Loucy (cell line): Measurements from ENCODE around the gene UNC79.

ENCODE experiments used
- H2AFZ ChIP-seq: fragments of 200-600 bp; sonication (generic); 2 replicates; pipeline ENCODE4 v1.6.0; 2016; ENCODE audit warnings: antibody characterized with exemption, mild to moderate bottlenecking, low read length, moderate library complexity
- H3F3A ChIP-seq: fragments of 200-600 bp; 2 replicates; pipeline ENCODE4 v1.6.0; 2016; ENCODE audit warnings: antibody characterized with exemption, low read depth, mild to moderate bottlenecking
- H3K27me3 ChIP-seq: fragments of 200-600 bp; sonication (generic); 2 replicates; pipeline ENCODE4 v1.6.1; 2014; ENCODE audit warnings: low read length, mild to moderate bottlenecking; ENCODE audit not compliant: insufficient read depth, poor library complexity, severe bottlenecking
- H3K36me3 ChIP-seq: fragments of 200-600 bp; sonication (generic); 2 replicates; pipeline ENCODE4 v1.6.1; 2016; ENCODE audit warnings: low read length; ENCODE audit not compliant: insufficient read depth
- H3K4me1 ChIP-seq: fragments of 200-600 bp; sonication (generic); 2 replicates; pipeline ENCODE4 v1.5.1; 2014; ENCODE audit warnings: low read length, mild to moderate bottlenecking; ENCODE audit not compliant: insufficient read depth, poor library complexity, severe bottlenecking
- H3K4me2 ChIP-seq: fragments of 200-600 bp; sonication (generic); 2 replicates; pipeline ENCODE4 v1.6.0; 2014; ENCODE audit warnings: antibody characterized with exemption, low read length, low read depth, mild to moderate bottlenecking; ENCODE audit not compliant: poor library complexity, severe bottlenecking
- H3K4me3 ChIP-seq: fragments of 200-600 bp; sonication (generic); 2 replicates; pipeline ENCODE4 v1.5.1; 2014; ENCODE audit warnings: low read length, mild to moderate bottlenecking, mixed read lengths; ENCODE audit not compliant: poor library complexity, severe bottlenecking
- H3K79me2 ChIP-seq: fragments of 200-600 bp; sonication (generic); 2 replicates; pipeline ENCODE4 v1.6.1; 2014; ENCODE audit warnings: low read length; ENCODE audit not compliant: insufficient read depth
- H3K9ac ChIP-seq: fragments of 200-600 bp; sonication (generic); 2 replicates; pipeline ENCODE4 v1.6.0; 2014; ENCODE audit warnings: mild to moderate bottlenecking, low read depth, low read length, moderate library complexity; ENCODE audit not compliant: poor library complexity, severe bottlenecking
- H3K9me2 ChIP-seq: fragments of 200-600 bp; sonication (generic); replicated peaks from 2 replicates; pipeline ENCODE4 v1.6.1; 2016; ENCODE audit warnings: low read depth, low read length, mixed read lengths
- H3K9me3 ChIP-seq: fragments of 200-600 bp; sonication (generic); 2 replicates; pipeline ENCODE4 v1.6.1; 2014; ENCODE audit warnings: mild to moderate bottlenecking, antibody characterized with exemption, low read length, low read depth; ENCODE audit not compliant: insufficient read depth
- H4K20me1 ChIP-seq: fragments of 200-600 bp; sonication (generic); 2 replicates; pipeline ENCODE4 v1.6.0; 2014; ENCODE audit warnings: antibody characterized with exemption, low read length, mild to moderate bottlenecking; ENCODE audit not compliant: insufficient read depth, poor library complexity, severe bottlenecking
- EZH2phosphoT487 ChIP-seq: fragments of 200-600 bp; IDR thresholded peaks from 2 replicates; pipeline ENCODE4 v1.6.1; 2018; ENCODE audit warnings: antibody characterized with exemption, mild to moderate bottlenecking, moderate library complexity, borderline replicate concordance
- TF ChIP-seq, protein P1 (sequence below): fragments of 200-600 bp; sonication (generic); conservative IDR thresholded peaks from 2 replicates; pipeline ENCODE4 v1.5.1; 2014; ENCODE audit warnings: mild to moderate bottlenecking, antibody characterized with exemption, low read length

The UNC79 gene

DNA sequence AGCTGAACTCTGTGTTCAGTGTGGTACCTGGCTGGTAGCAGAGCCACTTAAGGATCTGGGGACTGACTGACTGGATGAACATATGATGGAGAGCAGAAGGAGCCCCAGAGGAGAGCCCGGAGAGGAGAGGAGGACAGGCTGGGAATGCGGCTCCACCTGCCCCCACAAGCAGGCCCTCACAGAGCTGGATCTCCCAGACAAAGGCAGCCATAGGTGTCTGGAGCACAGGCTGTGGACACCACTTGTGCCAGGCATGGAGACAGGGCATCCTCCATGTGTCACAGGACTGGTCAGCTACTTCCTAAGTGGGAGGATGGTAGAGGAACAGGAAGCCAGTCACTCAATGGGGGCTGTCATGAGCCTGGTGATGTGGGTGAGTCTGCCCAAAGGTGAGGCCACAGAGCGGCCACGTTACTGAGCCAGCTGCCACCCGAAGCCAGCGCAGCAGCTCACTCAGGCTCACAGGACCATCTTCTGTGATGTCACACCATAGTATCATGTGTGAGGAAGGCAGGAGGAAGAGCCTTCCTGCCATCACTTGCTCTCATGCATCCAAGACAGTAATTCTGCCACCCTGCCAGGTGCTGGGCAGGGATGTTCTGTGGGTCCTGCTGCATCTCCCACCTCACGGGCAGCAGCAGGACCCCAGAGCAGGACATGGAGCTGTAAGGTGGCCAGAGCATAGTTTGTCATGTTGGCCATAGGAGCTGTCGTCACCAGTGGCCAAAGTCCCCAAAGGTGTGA, 285.4 kb downstream of the UNC79 start:
- Histone ChIP-seq H3K9ac (no peak overlapping the region), H3K4me1 (no peaks in the 10 kb centered on the region), H3K36me3 (no peaks in the 10 kb centered on the region), H3K4me3 (no peak overlapping the region), H3K27me3 (no peaks in the 10 kb centered on the region), H3K9me3 (no peaks in the 10 kb centered on the region), H3K9me2 (no peaks in the 10 kb centered on the region), H3F3A (no peaks in the 10 kb centered on the region), H3K79me2 (no peaks in the 10 kb centered on the region), H3K4me2 (no peak overlapping the region), H2AFZ (no peak overlapping the region), H4K20me1 (no peaks in the 10 kb centered on the region)
- no peak for TF ChIP-seq EZH2phosphoT487
- TF ChIP-seq, protein P1, sequence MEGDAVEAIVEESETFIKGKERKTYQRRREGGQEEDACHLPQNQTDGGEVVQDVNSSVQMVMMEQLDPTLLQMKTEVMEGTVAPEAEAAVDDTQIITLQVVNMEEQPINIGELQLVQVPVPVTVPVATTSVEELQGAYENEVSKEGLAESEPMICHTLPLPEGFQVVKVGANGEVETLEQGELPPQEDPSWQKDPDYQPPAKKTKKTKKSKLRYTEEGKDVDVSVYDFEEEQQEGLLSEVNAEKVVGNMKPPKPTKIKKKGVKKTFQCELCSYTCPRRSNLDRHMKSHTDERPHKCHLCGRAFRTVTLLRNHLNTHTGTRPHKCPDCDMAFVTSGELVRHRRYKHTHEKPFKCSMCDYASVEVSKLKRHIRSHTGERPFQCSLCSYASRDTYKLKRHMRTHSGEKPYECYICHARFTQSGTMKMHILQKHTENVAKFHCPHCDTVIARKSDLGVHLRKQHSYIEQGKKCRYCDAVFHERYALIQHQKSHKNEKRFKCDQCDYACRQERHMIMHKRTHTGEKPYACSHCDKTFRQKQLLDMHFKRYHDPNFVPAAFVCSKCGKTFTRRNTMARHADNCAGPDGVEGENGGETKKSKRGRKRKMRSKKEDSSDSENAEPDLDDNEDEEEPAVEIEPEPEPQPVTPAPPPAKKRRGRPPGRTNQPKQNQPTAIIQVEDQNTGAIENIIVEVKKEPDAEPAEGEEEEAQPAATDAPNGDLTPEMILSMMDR: no peak

DNA sequence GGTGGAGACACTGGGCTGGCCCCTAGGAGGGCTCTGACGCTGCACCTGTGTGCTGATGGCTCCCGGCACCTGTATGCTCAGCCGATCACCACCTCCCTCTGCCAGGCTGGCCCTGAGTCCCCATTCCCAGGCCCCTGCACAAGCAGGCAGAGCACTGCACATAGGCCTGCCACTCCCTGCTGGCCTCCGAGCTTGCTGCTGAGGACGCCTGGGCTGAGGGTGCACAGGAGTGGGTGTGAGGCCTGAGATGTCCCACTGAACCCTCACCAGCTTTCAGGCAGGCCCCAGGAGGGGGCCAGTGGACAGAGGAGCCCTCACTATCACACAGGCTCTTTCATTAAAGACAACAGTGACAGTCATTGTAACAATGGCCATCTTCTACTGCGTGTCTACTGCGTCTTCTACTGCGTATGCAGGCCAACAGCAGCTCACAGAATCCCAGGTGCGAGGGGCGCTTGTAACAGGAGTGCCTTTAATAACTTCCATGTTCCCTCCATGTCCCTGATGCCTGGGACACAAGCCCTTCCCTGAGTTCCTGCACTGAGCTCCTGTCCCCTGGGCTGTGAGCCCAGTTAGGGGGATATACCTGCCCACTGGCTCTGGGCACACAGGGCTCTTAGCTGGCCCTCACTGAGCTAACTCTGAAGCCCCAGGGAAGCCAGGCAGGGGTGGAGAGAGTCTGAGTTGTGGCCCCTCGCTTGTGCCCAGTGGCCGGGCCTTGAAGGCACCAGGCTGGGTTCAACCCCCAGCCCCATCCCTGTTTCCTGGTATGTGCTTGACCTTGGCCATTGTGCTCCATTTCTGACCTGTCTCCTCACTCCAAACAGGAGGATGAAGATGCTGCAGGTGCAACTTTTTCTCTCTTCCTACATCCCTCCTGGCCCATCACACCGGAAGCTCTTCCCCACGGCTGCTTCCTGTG, 286.3 kb downstream of the UNC79 start:
- Histone ChIP-seq H3K9me3 (no peaks in the 10 kb centered on the region), H3K4me1 (no peaks in the 10 kb centered on the region), H3K27me3 (no peaks in the 10 kb centered on the region), H4K20me1 (no peaks in the 10 kb centered on the region), H3K79me2 (no peaks in the 10 kb centered on the region), H3K9me2 (no peaks in the 10 kb centered on the region), H2AFZ (no peak overlapping the region), H3K9ac (no peak overlapping the region), H3K4me2 (no peak overlapping the region), H3F3A (no peaks in the 10 kb centered on the region), H3K36me3 (no peaks in the 10 kb centered on the region), H3K4me3 (no peak overlapping the region)
- no peak for TF ChIP-seq EZH2phosphoT487
- TF ChIP-seq, protein P1: no peak

DNA sequence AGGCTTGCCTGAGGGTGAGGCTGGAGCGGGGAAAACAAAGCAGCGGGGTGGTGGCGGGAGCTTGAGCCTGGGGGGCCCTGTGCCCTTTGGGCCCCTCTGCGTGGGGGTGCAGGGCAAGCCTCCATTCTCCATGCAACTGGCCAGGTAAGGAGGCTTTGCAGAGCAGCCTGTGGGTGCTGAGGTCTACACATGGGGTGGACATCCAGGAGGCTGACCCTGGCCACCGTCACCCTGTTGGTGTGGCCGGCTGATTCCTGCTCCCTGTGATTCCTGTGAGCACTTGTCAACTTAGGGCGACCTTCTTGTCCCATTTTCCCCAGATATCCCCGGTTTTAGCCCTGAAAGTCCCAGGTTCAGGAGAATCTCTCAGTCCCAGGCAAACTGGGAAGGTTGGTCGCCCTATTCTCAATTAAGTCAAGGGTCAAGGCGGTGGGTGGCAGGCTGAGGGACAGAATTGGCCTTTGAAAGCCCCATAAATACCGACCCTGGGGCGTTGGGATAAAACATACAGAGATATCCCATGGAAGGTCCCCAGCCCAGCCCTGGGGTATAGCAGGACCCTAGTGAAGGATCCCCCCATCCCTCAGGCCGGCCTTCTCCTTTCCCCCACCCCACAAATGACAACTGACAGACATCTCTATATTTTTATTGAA, 287.1 kb downstream of the UNC79 start:
- Histone ChIP-seq H3K79me2 (no peaks in the 10 kb centered on the region), H3K4me3 (no peak overlapping the region), H2AFZ (no peak overlapping the region), H3K9ac (no peak overlapping the region), H3K36me3 (no peaks in the 10 kb centered on the region), H3K4me2 (no peak overlapping the region), H3K4me1 (no peaks in the 10 kb centered on the region), H3F3A (no peaks in the 10 kb centered on the region), H4K20me1 (no peaks in the 10 kb centered on the region), H3K9me2 (no peaks in the 10 kb centered on the region), H3K9me3 (no peaks in the 10 kb centered on the region), H3K27me3 (no peaks in the 10 kb centered on the region)
- no peak for TF ChIP-seq EZH2phosphoT487
- TF ChIP-seq, protein P1: no peak
